HuH-7 (cell line): Measurements from ENCODE around the gene TRAPPC2L.

Source experiments
- DNase-seq: peaks from one replicate; pipeline ENCODE4 v3.0.0; 2011; ENCODE audit warnings: low spot score

Gene TRAPPC2L

DNA sequence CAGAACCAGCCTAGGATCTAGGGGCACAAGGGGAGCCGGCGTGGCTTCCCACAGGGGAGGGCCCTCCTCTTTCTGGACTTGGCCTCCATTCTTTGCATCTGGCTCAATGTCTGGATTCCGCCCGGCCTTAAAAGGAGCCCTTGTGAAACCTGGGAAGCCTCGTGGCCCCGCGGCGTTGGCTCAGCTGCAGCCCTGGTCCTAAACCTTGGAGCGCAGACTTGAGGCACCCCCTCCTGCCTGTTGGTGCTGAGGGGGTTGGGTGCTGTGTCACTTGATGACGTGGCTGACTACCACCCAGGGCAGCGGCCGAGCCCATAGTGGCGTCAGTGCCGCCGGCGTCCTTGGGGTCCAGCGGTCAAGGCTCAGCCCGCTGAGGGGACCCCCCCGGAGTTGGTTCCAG, 4.4 kb downstream of the TRAPPC2L start:
- DNase-seq = no peak

- no peak for DNase-seq
Measured at GRCh38 chr16:88862968-88863367, 6.0 kb downstream of the TRAPPC2L start.

GRCh38 chr16:88863426-88863825, 6.5 kb downstream of the TRAPPC2L start:
- DNase-seq = no peak

DNA sequence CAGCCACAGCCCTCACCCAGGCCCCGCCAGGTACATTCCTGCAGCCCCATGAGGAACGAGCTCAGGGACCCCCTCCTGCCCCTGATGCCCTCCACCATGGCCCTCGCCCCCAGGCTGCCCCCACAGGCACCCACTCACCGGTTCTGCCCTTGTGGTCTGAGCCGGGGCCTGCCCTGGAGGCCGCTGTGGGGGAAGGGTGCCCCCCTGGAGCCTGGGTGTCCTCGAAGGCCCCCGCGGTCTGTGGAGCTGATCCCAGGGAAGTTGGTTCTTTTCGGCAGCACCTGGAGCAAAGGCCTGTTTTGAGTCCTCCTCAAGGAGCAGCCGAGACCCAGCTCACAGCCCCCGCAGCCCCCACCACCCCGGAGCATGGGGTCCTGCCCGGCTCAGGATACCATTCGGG, 7.2 kb downstream of the TRAPPC2L start:
- DNase-seq = no peak

- no peak for DNase-seq
Measured at GRCh38 chr16:88864521-88864920, 7.6 kb downstream of the TRAPPC2L start.

GRCh38 chr16:88865310-88865709, 8.4 kb downstream of the TRAPPC2L start:
- DNase-seq = no peak

- DNase-seq = no peak
Measured at GRCh38 chr16:88865742-88866141, 8.8 kb downstream of the TRAPPC2L start.

GRCh38 chr16:88866151-88866920, 9.4 kb downstream of the TRAPPC2L start, which contains the start of gene PABPN1L:
Gene PABPN1L (minus strand): TSS chr16:88866660. CDS start chr16:88866606, 54 bp downstream.
- no peak for DNase-seq

GRCh38 chr16:88867581-88868246, 10.8 kb downstream of the TRAPPC2L start:
- DNase-seq = no peak

GRCh38 chr16:88868974-88869672, 12.2 kb downstream of the TRAPPC2L start:
- no peak for DNase-seq

DNA sequence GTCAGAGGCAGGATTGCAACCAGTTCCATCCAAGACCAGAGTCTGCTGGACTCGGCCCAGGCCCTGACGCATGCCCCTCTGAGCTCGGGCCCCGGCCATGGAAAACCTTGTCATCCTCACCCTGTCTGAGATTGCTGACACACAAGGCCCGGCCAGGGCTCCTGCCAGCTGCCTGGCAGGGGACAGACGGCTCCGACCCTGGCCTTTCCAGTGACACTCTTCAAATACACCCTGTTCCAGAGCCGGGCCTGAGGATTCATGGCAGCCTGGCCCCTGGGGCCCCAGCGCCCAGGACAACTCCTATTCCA, 12.7 kb downstream of the TRAPPC2L start:
- DNase-seq = no peak

GRCh38 chr16:88870608-88871348, 13.9 kb downstream of the TRAPPC2L start:
- no peak for DNase-seq

DNA sequence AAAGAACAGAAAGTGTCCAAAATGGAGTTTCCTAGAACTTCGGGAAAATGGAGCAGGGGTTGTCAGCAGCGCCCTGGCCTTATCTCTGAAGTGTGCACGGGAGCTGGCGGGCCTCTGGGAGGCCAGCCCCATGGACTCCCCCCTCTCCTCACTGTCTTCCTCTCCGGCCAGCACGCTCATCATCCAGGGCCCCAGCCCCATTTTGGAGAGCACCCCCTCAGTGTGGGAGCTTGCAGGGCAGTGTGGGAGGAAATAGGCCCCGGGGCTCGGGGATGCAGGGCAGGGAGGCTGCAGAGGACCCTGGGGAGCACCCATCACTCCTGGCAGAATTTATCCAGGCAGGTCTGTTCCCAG, 14.4 kb downstream of the TRAPPC2L start:
- DNase-seq = no peak

- no peak for DNase-seq
Measured at GRCh38 chr16:88871730-88872416, 14.9 kb downstream of the TRAPPC2L start.

DNA sequence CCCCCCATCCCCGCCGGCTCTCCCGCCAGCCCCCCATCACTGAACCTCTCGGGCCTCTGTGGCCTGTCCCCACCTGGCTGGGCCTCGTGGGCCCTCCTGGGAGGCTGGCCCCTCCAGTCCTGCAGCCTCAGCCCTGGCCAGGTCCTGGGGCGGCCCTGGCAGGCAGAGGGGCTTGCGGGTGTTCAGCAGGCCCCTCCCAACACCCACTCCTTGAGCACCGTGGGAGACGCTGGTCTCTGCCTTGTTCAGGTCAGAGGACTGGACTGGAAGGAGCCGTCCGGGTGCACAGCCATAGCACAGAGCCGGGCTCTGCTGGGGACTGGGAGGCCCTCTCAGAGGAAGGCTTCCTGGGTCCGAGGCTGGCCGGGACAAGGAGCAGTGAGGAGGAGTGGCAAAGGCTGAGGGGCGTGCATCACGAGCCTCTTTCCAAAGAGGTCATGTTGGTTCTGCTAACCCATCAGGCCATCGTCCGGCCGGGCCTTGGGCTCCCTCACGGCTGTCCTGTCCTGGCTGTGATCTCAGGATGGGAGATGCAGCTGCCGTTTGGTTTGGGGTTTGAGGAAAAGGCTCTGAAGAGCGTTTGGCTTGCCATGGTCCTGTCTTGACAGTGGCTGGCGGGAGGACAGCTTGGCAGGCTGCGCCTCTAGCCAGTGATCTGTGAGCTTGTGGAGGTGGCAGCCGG, 15.9 kb downstream of the TRAPPC2L start:
- no peak for DNase-seq

DNA sequence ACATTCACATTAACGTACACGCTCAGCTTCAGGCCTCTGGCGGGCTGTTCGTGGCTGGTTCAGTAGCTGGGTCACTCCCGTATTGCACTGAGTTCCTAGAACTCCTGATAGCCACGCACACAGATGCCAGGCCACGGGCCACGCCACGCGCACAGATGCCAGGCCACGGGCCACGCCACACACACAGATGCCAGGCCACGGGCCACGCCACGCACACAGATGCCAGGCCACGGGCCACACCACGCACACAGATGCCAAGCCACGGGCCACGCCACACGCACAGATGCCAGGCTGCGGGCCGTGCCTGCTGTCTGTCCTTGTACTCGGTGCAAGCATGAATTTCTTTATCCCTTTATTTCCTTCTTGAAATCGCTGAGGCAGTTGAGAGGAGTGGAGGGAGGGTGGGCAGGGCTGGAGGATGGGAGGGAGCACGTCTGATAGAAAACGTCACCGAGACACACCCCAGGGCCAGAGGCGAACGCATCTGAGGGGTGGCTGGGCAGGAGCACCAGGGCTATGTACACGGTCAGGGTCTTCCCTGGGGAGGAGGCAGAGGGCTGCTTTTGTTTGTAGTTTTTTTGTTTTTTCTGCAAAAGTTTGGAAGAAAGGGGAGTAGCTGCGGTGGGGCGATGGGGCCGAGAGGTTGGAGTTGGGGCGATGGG, 18.1 kb downstream of the TRAPPC2L start:
- no peak for DNase-seq

- no peak for DNase-seq
Measured at GRCh38 chr16:88875703-88876234, 18.8 kb downstream of the TRAPPC2L start.

- DNase-seq = no peak
Measured at GRCh38 chr16:88876942-88877526, 20.1 kb downstream of the TRAPPC2L start.

GRCh38 chr16:88877564-88878289, 20.8 kb downstream of the TRAPPC2L start:
- no peak for DNase-seq
